Stimulated activated CD4-positive, alpha-beta T cell treated with anti-CD3 and anti-CD28 coated beads, Interleukin-4, amount 100 ng/mL, for 4 hours (primary cell): ENCODE measurements around the gene NKAIN1.
"Not testable (repeated sequence)": the region's sequence is repeated elsewhere in the genome, so short reads cannot be mapped to it uniquely, and the experiment has no call there.

ENCODE experiments used
- DNase-seq, 2 experiments: peaks; one replicate each; pipeline ENCODE4 v3.0.0-alpha.2; 2020

The NKAIN1 gene

GRCh38 chr1:31148409-31148808 is 91.3 kb downstream of the NKAIN1 start:
- DNase-seq: no peak

- no peak for DNase-seq
These were observed 94.0 kb downstream of the NKAIN1 start for GRCh38 chr1:31145648-31146047.

DNA sequence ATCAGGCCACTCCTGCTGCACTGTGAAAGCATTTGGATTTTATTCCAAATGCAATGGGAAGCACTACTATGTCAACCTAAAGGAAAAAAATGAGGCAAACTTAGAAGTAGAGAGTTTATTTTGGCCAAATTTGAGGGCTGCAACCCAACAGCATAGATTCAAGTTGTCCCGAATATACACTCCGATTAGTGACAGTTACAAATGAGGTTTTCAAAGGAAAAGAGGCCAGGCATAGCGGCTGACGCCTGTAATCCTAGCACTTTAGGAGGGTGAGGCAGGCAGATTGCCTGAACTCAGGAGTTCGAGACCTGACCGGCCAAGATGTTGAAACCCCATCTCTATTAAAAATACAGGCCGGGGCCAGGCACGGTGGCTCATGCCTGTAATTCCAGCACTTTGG is 95.2 kb downstream of the NKAIN1 start:
- no peak for DNase-seq

DNA sequence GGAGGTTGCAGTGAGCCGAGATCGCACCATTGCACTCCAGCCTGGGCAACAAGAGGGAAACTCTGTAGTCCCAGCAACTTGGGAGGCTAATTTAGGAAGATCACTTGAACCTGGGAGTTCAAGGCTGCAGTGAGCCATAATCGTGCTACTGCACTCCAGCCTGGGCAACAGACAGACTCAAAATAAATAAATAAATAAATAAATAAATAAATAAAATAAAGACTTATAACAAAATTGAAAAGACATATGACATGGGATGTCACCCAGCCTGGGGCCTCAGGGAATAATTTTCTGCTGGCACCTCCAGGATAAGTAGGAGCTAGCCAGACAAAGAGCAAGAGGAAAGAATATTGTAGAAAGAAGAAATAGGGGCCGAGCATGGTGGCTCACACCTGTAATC is 96.2 kb downstream of the NKAIN1 start:
- no peak for DNase-seq

DNA sequence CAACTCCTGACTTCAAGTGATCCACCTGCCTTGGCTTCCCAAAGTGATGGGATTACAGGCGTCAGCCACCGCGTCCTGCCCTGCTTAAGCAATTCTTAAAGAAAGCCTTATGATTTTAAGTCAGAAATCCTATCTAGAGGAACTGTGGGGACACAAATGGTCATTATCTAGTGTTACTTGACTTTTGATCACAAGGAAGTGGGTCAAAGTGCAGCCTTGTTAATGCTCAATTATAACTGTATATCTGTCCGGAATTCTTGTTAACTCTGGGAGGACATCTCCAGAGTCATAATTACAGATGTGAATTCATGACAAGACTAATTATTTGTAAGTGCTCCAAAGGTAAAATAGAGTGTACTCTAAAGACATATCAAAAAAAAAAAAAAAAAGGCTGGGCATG is 97.3 kb downstream of the NKAIN1 start:
- DNase-seq: no peak

DNA sequence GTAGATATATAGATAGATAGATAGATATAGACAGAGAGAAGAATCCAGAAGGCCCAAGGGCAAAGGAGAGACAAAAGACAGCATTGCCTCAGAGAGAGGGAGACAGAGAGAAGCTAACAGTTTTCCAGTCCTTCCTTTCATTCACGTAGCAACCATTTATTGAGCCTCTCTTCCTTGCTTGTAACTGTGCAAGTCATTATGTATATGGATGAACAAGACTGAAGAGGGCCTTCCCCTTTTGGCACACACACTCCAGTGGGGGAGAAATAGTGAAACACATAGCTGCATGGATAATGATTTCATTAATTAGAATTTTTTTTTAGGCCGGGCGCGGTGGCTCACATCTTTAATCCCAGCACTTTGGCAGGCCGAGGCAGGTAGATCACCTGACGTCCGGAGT is 99.4 kb downstream of the NKAIN1 start:
- DNase-seq: no peak

DNA sequence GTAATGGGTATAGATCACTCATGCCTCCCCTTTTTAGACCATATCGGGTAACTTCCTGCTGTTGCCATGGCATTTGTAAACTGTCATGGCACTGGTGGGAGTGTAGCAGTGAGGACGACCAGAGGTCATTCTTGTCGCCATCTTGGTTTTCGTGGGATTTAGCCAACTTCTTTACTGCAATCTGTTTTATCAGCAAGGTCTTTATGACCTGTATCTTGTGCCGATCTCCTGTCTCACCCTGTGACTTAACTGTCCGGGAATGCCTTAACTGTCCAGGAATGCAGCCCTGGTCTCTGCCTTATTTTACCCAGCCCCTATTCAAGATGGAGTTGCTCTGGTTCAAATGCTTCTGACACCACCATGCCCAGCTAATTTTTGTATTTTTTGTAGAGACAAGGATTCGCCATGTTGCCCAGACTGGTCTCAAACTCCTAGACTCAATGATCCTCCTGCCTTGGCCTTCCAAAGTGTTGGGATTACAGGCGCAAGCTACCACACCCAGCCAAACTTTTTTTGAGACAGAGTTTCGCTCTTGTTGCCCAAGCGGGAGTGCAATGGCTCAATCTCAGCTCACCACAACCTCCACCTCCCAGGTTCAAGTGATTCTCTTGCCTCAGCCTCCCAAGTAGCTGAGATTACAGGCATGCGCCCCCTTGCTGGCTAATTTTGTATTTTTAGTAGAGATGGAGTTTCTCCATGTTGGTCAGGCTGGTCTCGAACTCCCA is 100.7 kb downstream of the NKAIN1 start:
- not testable (repeated sequence) for DNase-seq

GRCh38 chr1:31137873-31138272 is 101.8 kb downstream of the NKAIN1 start:
- DNase-seq: not testable (repeated sequence)

GRCh38 chr1:31135973-31136600 is 103.6 kb downstream of the NKAIN1 start:
- no peak for DNase-seq

GRCh38 chr1:31133368-31133767 is 106.3 kb downstream of the NKAIN1 start:
- DNase-seq: no peak
